SW480 (cell line): Measurements from ENCODE around the gene FNDC10.
A peak's percentile ranks its signal among the peaks of the same experiment; 100 is the strongest.

Experiments used
- DNase-seq: peaks from one replicate; pipeline ENCODE4 v3.0.0-alpha.2; 2016; ENCODE audit warnings: low spot score

The FNDC10 gene

DNA sequence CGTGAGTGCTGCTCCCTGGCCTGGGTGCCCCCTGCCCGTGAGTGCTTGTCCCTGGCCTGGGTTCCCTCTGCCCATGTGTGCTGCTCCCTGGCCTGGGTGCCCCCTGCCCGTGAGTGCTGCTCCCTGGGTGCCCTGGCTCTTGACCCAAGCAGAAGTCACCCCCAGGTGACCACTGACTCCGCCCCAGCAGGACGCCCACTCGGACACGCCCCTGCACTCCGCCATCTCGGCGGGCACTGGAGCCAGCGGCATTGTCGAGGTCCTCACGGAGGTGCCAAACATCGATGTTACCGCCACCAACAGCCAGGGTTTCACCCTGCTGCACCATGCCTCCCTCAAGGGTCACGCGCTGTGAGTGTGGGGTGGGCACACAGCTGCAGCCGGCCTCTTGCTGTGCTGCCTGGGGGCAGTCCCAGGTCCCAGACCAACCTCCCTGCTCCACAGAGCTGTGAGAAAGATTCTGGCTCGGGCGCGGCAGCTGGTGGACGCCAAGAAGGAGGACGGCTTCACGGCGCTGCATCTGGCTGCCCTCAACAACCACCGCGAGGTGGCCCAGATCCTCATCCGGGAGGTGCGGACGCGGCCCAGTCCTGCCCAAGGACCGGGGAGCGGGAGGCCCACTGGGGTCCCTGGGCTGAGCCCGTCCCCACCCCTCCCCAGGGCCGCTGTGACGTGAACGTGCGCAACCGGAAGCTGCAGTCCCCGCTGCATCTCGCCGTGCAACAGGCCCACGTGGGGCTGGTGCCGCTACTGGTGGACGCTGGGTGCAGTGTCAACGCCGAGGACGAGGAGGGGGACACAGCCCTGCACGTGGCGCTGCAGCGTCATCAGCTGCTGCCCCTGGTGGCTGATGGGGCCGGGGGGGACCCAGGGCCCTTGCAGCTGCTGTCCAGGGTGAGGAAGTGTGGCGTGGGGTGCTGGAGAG lies 28.2 kb upstream of the FNDC10 start:
- no peak for DNase-seq

DNA sequence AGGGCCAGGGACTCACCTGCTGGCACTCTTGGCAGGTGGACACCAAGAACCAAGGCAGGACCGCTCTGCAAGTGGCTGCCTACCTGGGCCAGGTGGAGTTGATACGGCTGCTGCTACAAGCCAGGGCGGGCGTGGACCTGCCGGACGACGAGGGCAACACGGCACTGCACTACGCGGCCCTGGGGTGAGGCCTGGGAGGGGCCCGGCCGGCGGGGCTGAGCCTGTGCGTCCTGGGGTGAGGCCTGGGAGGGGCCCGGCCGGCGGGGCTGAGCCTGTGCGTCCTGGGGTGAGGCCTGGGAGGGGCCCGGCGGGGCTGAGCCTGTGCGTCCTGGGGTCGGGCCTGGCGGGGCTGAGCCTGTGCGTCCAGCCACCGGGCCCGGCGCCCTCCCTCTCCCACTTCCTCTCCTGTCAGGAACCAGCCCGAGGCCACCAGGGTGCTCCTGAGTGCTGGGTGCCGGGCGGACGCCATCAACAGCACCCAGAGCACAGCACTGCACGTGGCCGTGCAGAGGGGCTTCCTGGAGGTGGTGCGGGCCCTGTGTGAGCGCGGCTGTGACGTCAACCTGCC lies 27.4 kb upstream of the FNDC10 start:
- peak; percentile 11 for DNase-seq

DNA sequence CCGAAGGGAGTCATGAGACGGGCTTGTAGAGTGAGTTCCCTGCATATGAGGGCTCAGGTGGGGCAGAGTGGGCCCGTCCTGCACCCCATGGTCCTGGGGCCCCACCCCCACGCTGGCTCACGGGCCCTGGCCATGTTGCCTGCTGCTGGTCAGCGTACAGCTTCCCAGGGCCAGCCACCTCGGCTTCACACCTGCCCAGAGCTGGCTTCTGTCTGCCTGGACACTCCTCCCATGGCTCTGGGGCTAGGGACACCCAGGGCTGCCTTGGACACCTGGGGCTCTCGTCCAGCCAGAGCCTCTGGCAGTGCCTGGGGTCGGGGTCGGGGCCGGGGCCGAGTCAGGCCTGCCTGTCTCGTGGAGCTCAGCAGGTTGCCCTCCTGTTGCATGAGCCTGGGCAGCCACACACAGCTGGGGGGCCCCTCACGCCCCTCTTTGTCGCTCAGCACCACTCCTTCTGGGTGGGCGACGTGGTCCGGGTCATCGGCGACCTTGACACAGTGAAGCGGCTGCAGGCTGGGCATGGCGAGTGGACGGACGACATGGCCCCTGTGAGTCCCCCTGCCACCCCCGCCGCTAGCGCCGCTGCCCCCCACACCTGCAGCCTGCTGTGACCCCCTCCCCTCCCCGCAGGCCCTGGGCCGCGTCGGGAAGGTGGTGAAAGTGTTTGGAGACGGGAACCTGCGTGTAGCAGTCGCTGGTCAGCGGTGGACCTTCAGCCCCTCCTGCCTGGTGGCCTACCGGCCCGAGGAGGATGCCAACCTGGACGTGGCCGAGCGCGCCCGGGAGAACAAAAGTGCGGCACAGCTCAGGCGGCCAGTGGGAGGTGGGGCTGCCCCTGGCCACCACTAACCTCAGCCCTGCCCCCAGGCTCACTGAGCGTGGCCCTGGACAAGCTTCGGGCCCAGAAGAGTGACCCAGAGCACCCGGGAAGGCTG lies 26.5 kb upstream of the FNDC10 start:
- DNase-seq, result no peak

DNA sequence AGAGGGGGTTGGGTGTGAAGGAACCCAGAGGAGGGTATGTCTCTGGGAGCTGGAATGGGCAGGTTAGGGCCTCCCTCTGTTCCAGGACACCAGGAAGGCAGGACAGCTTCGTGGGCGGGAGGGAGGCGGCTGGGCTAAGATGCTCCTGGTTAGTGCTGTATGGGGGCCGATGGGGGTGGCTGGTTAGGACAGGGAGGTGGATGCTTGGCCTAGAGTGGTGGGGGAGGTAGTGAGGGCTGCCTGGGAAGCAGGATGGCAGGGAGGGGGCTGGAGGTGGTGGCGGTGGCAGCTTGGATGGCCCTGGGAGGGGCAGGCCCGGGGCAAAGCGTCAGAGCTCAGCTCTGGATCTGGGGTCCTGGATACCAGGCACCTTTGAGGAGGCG lies 25.9 kb upstream of the FNDC10 start:
- DNase-seq, result no peak

DNA sequence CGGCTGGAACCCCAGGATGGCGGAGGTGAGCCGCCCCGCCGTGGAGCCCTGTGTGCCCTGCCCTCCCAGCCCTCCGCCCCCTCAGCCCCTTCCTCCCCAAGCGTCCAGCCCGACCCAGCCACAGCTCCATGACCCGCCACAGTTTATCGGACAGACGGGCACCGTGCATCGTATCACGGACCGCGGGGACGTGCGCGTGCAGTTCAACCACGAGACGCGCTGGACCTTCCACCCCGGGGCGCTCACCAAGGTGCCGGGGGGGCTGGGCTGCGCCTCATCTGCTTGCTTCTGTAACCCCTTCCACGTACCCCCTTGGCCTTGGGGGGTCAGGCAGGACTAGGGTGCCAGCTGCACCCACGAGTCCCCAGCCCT lies 25.5 kb upstream of the FNDC10 start:
- DNase-seq, result no peak

DNA sequence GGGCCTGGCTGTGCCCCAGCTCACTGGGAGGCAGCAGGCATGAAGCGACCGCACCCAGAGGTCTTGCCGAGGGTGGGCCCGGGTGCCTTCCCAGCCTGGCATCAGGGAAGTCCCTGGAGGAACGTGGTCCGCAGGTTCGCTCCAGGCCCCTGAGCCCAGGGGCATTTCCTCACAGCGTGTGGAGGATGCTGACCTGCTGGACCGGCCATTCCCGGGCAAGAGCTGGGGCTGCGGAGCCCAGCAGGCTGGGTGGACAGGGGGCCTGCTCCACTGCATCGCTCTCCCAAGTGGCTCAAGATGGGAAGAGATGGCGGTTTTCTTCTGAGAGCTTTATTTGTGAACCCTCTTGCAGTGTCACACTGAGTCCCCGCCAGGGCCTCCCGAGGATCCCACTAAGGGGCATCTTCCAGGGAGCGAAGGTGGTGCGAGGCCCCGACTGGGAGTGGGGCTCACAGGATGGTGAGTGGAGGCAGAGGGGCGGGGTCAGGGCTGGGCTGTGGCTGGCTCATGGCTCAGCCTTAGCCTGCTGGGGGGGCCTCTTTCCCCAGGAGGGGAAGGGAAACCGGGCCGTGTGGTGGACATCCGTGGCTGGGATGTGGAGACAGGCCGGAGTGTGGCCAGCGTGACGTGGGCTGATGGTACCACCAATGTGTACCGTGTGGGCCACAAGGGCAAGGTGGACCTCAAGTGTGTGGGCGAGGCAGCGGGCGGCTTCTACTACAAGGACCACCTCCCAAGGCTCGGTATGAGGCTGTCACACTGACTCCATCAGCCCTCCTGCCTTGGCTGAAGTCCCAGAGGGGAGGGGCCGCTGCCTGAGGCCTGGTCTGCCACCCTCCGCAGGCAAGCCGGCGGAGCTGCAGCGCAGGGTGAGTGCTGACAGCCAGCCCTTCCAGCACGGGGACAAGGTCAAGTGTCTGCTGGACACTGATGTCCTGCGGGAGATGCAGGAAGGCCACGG lies 24.8 kb upstream of the FNDC10 start:
- DNase-seq, result no peak

DNA sequence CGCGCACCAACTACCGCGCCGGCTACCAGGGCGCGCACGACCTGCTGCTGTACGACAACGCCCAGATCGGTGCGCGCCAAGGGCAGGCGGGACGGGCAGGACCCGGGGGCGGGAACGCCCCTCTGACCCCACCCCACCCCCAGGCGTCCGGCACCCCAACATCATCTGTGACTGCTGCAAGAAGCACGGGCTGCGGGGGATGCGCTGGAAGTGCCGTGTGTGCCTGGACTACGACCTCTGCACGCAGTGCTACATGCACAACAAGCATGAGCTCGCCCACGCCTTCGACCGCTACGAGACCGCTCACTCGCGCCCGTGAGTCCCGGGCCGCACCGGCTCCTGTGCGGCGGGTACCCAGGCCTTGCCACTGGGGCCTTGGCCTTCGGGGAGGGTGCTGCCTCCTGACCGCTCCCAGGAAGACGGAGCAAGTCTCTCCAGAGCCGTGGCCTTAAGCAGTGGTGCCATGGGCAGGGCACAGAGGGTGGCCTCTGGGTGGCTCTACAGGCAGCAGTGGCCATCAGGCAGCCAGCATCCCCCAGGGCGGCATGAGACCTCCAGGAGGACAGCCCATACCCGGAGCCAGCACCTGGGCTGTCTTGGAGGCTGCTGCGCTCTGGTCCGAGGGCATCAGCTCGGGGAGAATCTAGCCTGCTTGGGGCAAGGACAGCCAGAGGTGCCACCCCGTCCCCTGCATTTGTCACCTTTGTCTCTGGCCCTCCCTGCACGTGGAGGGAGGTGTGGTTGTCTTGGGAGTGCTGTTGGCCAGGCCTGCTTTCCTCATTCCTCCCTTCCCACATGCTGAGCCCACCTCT lies 23.9 kb upstream of the FNDC10 start:
- no peak for DNase-seq

DNA sequence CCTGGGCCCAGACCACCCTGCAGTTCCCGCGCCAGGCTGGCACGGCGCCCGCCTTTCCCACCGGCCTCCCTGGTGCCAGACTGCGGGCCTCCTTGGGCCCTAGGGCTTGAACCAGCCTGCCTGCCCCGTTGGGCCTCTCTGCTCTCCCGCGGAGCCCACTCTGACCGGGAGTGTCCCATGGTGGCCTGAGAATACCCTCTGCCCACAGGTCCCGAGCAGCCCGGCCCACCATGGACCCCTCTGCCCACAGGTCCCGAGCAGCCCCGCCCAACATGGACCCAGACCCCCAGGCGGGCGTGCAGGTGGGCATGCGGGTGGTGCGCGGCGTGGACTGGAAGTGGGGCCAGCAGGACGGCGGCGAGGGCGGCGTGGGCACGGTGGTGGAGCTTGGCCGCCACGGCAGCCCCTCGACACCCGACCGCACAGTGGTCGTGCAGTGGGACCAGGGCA lies 23.3 kb upstream of the FNDC10 start:
- no peak for DNase-seq

DNA sequence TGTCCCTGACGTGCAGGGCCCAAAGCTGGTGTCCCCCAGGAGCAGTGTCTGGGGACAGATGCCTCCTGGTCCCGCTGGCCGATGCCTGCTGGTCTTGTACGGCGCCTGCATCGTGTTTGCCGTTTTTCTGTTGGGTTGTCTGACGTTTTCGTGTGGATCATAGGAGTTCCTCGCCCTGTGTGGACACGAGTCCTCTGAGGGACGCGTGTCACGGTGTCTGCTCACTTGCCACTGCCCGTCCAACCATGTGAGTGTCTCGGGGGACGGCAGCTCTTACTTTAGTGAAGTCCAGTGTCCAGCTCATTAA lies 22.8 kb upstream of the FNDC10 start:
- no peak for DNase-seq

DNA sequence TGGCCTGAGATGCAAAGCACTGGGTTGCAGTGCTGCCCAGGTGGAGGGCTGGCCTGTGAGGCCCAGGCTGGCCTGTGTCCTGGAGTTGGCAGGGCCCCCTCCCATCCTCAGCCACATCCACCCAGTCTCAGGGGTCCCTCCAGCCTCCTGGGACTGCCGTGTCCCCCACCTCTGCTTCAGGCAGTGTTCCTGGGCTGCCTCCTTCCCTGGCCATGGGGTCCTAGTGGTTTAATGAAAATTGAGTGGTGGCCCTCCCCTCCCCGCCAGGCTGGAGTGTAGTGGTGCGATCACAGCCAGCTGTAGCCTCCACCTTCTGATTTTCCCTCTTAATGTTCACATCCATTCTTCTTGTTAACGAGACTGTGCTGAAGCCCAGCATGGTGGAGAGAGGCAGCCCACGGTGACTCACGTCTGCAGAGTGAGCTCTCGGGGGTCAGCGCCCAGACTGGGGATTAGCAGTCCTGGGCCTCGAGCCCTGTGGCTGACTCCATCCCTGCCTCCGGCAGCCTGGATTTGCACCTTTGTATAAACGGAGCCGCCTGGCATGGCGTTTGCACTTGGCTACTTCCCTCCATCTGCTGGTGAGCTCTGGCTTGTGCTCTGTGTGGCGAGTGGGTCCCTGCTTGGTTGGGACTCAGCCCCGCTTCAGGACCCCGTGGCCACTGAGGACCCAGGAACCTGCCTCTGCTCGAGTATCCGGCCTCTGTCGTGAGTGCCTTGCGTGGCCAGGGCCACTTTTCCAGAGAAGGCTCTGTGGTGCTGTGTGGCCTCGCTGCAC lies 22.3 kb upstream of the FNDC10 start:
- DNase-seq, result no peak

DNA sequence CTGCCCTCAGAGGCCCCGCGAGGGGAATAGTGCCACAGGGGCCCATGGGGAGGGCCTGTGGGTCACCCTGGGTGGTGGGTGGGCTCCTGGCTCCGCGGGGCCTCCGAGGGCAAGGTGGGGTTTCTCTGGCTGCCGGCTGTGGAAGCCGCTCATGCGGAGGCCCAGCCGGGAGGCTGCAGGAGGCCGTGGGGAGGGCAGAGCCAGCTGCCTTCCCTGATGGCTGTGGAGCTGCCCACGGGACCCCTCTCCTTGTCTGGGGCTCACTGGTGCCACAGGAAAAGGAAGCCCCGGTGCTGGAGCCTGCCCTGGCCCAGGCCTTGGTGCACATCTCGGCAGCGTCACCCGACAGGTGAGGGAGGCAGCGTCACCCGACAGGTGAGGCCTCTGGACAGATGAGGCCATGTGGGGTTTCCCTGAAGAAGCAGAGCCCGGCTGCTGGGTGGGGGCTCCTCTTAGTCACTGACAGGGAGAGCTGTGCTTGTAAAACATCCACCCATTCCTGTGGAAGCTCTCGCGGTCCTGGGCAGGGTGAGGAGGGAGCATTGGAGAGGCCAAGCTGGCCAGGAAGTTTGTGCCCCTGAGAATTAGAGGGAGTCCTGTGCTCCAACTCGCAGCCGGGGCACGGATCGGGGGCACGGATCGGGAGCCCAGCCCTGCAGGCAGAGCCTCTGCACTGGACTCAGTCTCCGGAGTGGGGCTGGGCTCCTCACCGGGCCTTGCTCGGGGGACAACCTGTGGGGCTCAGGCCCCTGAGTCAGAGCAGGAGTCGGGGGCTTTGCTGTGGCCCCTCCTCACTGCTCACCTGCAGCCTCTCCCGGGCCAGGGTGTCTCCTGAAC lies 21.5 kb upstream of the FNDC10 start:
- no peak for DNase-seq

DNA sequence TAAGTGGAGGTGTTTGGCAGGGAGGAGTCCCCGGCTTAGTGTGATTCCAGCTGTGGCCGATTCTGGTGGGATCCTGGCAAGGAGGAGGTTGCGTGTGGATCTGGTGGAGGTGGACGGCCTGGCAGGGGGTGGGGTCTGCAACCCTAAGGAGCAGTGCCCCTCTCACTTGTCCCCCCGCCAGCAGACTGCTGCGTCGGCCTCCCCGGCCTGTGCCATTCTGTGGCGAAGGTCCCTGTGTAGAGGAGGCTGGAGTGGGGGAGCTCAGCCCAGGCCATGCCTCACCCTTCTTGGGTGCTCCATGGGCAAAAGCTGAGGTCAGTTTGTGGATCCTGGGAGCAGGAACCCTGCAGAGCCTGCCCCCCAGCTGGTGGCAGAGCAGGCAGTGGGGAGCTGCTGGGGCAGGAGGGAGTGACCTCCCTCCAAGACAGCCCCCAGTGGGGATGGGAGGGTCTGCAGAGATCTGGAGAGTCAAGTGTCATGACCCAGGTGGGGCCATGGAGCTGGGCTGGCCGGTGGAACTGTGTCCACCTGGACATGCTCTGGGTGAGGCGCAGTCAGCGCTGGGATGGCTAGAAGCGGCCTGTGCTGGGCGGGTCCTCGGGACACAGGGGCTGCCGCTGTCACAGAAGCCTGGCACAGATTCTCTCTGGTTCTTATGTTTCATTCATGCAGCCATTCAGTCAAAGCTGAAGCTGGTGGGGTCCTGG lies 20.7 kb upstream of the FNDC10 start:
- DNase-seq, result no peak

DNA sequence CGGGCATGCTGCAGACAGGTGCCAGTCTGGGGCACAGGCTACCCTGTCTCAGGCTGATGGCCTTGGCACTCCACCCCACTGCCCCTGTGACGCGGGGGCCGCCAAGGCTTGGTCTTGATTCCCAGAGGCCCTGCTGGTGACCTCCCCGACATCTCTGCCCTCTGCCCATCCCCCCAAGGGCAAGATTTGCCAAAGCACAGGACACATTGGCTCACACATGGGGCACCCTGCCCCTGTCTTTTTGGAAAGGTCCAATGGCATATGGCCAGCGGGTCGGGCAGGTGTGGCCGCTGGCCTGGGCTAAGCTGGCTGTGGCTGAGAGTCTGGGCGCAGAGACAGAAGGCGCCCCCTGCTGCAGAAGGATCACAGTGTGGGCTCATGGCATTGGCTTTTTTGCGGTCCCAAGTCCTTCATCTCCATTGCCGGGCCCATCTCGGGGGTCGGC lies 20.0 kb upstream of the FNDC10 start:
- no peak for DNase-seq

DNA sequence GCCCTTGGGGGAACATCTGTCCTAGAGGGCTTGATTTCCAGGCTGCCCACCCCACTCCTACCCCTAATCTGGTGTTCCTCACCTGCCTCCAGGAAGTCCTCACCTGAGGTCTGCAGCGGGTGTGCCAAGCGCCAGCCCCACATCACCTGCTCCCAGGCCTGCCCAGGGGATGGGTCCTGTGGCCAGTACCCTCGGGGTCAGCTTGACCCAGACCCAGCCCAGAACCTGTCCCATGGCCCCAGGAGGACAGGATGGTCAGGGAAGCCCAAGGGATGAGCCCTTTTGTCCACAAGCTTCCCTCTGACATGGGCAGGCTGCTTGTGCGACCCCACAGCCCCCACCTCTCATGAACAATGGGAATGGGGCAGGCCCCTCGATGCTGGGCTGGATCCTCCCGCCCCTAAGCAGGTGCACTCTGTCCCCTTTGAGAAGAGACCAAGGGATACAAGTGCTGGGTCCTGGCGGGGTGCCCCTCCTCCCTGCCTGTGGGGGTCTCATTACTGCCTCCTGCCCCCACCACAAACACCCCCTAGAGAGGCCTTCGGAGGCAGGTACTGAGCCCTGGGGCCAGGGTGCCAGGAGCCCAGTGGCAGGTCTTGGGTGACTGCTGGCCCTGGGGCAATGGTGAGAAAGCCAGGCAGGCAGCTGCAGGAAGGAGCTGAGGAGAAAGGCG lies 18.6 kb upstream of the FNDC10 start:
- DNase-seq, result no peak

DNA sequence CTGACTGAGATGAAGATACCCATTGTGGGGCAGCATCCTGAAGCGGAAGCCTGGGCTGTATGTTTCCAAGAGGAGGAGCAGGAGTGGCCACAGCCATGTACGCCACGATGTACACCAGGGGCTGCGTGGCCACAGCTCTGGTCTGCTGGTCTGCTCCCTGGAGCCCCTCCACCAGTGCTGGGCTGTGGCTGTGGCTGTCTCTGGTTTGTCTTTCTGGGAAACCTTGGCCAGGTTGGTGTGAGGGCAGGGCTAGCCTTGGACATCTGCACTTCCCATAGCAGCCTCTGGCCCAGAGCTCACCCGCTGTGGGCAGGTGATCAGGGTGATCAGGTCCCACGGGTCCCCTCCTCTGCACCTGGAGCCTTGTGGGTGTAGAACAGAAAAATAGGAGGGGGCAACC lies 18.0 kb upstream of the FNDC10 start:
- no peak for DNase-seq

DNA sequence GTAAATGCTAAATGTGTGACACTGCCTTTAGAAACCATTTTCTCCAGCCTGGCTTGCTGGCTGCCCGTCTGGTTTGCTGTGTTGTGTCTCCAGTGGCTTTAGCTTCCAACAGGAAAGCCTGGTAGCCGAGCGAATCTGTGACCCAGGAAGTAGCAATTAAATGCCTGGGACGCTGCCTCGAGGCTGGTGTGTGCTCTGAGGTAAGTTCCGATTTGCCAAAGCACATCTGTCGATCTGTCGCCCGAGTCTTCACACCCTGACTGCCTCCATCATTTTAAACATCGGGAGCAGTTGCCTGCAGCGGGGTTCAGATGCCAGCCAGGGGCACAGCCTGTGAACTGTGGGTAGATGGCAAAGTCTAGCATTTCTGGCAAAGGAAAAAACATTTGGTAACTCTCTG lies 17.6 kb upstream of the FNDC10 start:
- DNase-seq, result no peak

DNA sequence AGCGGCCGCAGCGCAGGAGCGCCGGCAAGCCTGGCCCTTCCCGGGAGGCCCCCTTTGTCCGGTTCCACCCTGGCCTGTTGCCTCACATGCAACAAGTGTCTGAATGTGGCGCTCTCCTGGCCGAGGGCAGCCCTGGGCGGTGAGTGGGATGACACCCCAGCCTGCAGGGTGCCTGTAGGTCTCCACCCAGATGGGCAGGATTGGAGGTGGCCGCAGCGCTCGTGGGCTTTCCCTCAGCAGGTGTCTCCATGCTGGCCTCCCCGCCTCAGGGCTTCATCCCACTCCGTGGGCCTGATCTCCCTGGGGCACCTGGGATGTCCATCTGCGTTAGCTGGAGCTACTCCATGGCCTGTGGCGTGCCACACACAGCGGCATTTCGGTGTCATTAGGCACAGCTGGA lies 16.9 kb upstream of the FNDC10 start:
- DNase-seq, result no peak
